ENCODE results near the gene ACTR3.

GRCh38 chr2:113930448-113930847, 40.6 kb downstream of the ACTR3 start:
- TF ChIP-seq CTCF (IDR thresholded peaks at IDR 0.05; ENCODE audit: low read depth, low read length, poor library complexity, severe bottlenecking), result no peak
- TF ChIP-seq EZH2phosphoT487 (IDR thresholded peaks at IDR 0.05; ENCODE audit: borderline replicate concordance, low read length), result no peak
